HG03045 (cell line): Measurements from ENCODE around the gene CACNB4.

Experiments used
- ATAC-seq: cut with Tn5 transposase; IDR thresholded peaks from one replicate; pipeline ENCODE4 v1.9.1; 2021; ENCODE audit warnings: mild to moderate bottlenecking, moderate library complexity; ENCODE audit not compliant: unreplicated experiment

CACNB4 gene

DNA sequence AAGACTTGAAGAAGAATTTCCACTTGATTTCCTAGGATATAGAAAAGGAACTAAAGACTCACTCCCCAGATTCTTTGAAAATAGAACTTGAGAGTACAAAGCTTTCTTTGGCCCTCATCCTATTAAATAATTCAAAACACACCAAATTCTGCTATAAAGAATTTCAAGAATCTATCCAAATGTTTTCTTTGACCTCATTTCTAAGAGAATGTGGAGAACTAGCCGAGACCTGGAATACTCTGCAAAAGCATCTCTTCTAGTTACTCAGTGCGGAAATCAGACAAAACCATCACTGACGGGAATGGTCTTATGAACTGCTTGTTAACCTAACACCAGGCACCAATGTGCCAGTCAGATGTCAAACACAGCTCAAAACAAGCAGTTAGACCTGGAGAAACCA is 226.4 kb downstream of the CACNB4 start:
- ATAC-seq: no peak

- no peak for ATAC-seq
Measured at GRCh38 chr2:151869291-151869690, 229.6 kb downstream of the CACNB4 start.

- ATAC-seq: peak; percentile 99
Measured at GRCh38 chr2:151862700-151863099, 236.1 kb downstream of the CACNB4 start.

GRCh38 chr2:151861174-151861573 is 237.7 kb downstream of the CACNB4 start:
- no peak for ATAC-seq

DNA sequence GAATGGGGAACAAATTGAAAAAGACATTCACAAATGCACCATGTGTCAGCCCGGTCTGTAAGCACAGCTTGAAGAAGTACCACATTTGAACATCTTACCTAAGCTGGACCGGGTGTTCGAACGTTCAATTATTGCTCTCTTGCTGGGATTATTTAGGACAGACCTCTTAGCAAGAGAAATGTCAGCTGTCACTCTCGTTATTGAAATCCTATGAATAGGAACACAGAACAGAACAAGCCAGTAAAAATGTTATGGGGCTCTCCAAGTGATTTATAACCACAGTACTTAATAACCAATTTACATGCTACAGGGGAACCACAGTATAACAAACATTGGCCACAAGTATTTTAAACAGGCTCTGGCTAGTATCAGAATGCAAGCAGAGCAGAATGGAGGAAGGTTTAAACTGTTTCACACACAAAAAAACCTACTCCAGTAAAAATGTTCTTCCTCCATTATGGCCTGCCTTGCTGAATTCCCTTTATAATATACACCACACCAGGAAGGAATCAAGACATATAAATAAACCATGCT is 238.2 kb downstream of the CACNB4 start:
- ATAC-seq: no peak

- no peak for ATAC-seq
Measured at GRCh38 chr2:151860210-151860609, 238.6 kb downstream of the CACNB4 start.

DNA sequence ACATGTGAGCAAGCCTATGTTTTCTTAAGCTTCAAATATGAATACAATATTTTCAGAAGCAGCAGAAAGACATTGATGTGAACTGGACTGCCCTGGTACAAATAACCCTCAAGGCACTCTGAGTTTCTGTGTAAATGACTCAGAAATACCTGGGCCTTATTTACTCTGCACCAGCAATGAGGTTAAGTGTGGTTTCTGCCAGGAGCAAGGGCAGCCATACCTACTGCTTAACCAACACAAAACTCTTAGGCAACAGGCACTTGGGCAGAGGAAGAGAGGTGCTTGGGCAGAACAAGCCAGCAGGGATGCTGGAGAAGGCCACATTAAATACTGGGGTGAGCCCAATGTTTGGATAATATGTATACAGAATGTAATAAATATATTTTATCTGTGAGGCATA is 241.2 kb downstream of the CACNB4 start:
- no peak for ATAC-seq

GRCh38 chr2:151855111-151855510 is 243.7 kb downstream of the CACNB4 start:
- no peak for ATAC-seq

DNA sequence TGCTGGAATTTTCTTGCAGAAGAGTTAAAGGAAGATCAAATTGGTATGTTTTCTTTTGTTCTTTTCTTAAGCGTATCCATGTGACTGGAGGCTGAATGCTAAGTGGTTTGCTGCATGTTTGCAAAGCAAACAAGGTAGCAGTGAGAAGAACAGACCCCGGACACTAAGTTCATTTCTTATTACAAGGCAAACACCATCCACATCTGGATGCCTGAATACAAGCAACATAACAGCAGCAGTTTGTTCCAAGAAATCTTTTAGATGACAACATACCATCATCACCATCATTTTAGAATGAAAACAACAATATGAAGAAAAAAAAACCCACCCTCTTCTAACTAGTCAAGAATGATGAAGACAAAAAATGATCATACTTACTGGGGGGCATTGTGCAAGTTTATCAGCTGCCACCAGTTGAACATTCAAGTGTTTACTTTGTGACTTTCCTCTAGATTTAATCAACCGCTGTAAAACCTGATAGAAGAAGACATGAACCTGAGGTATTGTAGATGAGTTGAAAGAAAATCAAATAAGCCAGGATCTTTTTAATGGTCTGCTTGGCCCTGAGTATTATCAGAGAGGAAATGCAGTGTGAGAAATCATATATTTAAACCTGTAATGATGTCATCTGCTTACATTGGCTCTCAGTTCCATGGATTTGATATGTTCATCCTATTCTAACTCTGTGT is 245.6 kb downstream of the CACNB4 start:
- ATAC-seq: no peak

GRCh38 chr2:151852260-151853069 is 246.4 kb downstream of the CACNB4 start:
- no peak for ATAC-seq

- ATAC-seq: no peak
Measured at GRCh38 chr2:151851761-151852160, 247.1 kb downstream of the CACNB4 start.

DNA sequence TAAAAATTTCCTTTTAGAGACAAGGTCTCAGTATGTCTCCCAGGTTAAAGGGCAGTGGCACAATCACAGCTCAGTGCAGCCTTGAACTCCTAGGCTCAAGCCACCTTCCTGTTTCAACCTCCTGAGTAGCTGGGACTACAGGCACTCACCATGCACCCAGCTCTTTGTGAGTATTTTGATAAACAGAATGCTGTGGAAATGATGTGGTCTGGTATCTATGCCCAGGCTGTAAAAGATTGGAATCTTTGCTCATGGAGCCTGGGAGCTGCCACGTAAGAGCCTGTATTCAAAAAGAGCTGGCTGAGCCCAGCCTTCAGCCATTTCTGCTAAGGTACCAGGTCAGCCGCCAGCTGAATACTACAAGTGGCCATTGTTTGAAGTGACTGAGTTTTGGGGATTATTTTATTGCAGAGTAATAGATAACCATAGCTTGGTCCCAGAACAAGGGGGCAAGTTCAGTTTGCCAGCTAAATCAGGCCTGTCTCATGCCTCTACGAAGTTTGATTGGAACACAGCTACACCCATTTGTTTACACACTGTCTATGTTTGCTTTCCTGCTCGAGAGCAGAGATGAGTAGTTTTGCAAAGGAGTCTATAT is 249.3 kb downstream of the CACNB4 start:
- no peak for ATAC-seq

GRCh38 chr2:151845884-151846283 is 253.0 kb downstream of the CACNB4 start:
- ATAC-seq: no peak

GRCh38 chr2:151845481-151845880 is 253.4 kb downstream of the CACNB4 start:
- no peak for ATAC-seq

GRCh38 chr2:151844211-151844896 is 254.5 kb downstream of the CACNB4 start:
- ATAC-seq: no peak

GRCh38 chr2:151843691-151844061 is 255.2 kb downstream of the CACNB4 start:
- ATAC-seq: no peak

DNA sequence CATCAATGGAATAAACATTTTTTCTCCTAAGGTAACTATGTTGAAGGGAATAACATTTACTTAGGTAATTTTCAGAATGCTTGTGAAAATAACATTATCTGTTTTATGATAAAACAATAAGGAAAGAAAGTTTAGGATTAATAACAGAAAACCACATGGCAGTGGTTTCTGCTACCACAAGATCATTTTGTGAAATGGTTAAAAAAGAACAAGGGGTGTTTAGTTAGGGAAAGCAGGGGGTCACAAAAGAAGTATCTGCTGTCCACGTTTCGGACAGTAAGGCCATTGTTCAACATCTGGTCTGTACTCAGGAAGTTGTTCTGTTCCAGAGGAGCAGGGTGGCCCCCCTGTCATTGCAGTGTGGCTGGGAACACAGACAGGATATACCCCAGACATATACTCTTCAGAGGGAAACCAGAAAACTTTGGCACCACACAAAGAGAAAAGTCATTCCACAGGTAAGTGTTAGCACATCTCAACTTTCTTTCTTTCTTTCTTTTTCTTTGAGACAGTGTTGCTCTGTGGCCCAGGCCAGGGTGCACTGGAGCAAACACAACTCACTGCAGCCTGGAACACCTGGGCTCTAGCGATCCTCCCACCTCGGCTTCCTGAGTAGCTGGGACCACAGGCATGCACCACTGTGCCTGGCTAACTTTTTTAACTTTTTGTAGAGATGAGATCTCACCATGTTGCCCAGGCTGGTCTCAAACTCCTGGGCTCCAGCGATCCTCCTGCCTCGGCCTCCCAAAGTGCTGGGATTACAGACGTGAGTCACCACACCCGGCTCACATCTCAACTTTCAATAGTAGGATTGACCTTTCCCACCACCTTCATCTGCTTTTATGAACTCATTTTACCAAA is 255.8 kb downstream of the CACNB4 start:
- ATAC-seq: no peak

GRCh38 chr2:151841047-151841424 is 257.8 kb downstream of the CACNB4 start:
- ATAC-seq: no peak

GRCh38 chr2:151840216-151841046 is 258.4 kb downstream of the CACNB4 start:
- peak; percentile 98 for ATAC-seq
